Measurements from ENCODE around the gene MPND.
A peak's percentile ranks its signal among the peaks of the same experiment; 100 is the strongest.
"Not testable (repeated sequence)": the region's sequence is repeated elsewhere in the genome, so short reads cannot be mapped to it uniquely, and the experiment has no call there.

MPND gene

GRCh38 chr19:4329858-4330257, 13.5 kb upstream of the MPND start:
- Histone ChIP-seq H3K9ac (no peak overlapping the region), H3K4me2 (no peak overlapping the region), H3K4me1 (peaks cover 28% of the 10 kb centered on the region), H4K20me1 (no peaks in the 10 kb centered on the region), H3K27ac (no peak overlapping the region), H3K36me3 (peaks cover 13% of the 10 kb centered on the region), H3K9me3 (peaks cover 4% of the 10 kb centered on the region; the same call in 1 of the 2 replicates), H3K4me3 (no peak overlapping the region), H3K27me3 (peaks cover 7% of the 10 kb centered on the region; the same call in 1 of the 2 replicates)
- TF ChIP-seq Cebpa-rat (IDR thresholded peaks at IDR 0.05), result no peak

GRCh38 chr19:4334929-4335570, 8.3 kb upstream of the MPND start:
- Histone ChIP-seq H3K9ac (no peak overlapping the region), H3K4me3 (no peak overlapping the region), H3K27ac (no peak overlapping the region), H3K4me2 (no peak overlapping the region), H4K20me1 (no peaks in the 10 kb centered on the region), H3K9me3 (peaks cover 5% of the 10 kb centered on the region; the same call in 1 of the 2 replicates), H3K27me3 (no peaks in the 10 kb centered on the region), H3K36me3 (peaks cover 20% of the 10 kb centered on the region), H3K4me1 (peaks cover 26% of the 10 kb centered on the region)
- no peak for TF ChIP-seq Cebpa-rat (IDR thresholded peaks at IDR 0.05)

GRCh38 chr19:4337906-4338440, 5.4 kb upstream of the MPND start:
- peak overlapping the region; percentile 65 for H3K4me3 ChIP-seq
- H3K27me3 ChIP-seq, result no peaks in the 10 kb centered on the region
- peak overlapping the region; percentile 81 for H3K9ac ChIP-seq
- peak overlapping the region; percentile 88 for H3K4me2 ChIP-seq
- peak overlapping the region; percentile 81 for H3K27ac ChIP-seq
- H3K9me3 ChIP-seq, result peaks cover 5% of the 10 kb centered on the region; the same call in 1 of the 2 replicates
- no peak for TF ChIP-seq Cebpa-rat (IDR thresholded peaks at IDR 0.05)
- no peaks in the 10 kb centered on the region for H4K20me1 ChIP-seq
- peaks cover 23% of the 10 kb centered on the region for H3K4me1 ChIP-seq
- peaks cover 20% of the 10 kb centered on the region for H3K36me3 ChIP-seq

- peaks cover 23% of the 10 kb centered on the region for H3K4me1 ChIP-seq
- peak within 1 kb of the TSS; percentile 65 for H3K4me3 ChIP-seq
- peak within 1 kb of the TSS; percentile 81 for H3K9ac ChIP-seq
- H4K20me1 ChIP-seq, result no peaks in the 10 kb centered on the region
- H3K36me3 ChIP-seq, result peaks cover 20% of the 10 kb centered on the region
- no peaks in the 10 kb centered on the region for H3K27me3 ChIP-seq
- peaks cover 5% of the 10 kb centered on the region; the same call in 1 of the 2 replicates for H3K9me3 ChIP-seq
- peak within 1 kb of the TSS; percentile 88 for H3K4me2 ChIP-seq
- no peak for TF ChIP-seq Cebpa-rat (IDR thresholded peaks at IDR 0.05)
- peak within 1 kb of the TSS; percentile 81 for H3K27ac ChIP-seq
These were observed 4.7 kb upstream of the MPND start, which contains the start of gene STAP2 for GRCh38 chr19:4338441-4339355. TSS of gene STAP2 (minus strand) at chr19:4338827. CDS start at chr19:4338753, 74 bp downstream.

- peaks cover 33% of the 10 kb centered on the region for H3K4me1 ChIP-seq
- TF ChIP-seq Cebpa-rat (IDR thresholded peaks at IDR 0.05), result no peak
- H3K27ac ChIP-seq, result peak overlapping the region; percentile 90
- H3K36me3 ChIP-seq, result peaks cover 19% of the 10 kb centered on the region
- H4K20me1 ChIP-seq, result peaks cover 5% of the 10 kb centered on the region; the same call in 1 of the 2 replicates
- peak overlapping the region; percentile 88 for H3K4me2 ChIP-seq
- H3K9ac ChIP-seq, result peak overlapping the region; percentile 84
- no peaks in the 10 kb centered on the region for H3K9me3 ChIP-seq
- H3K27me3 ChIP-seq, result no peaks in the 10 kb centered on the region
- H3K4me3 ChIP-seq, result peak overlapping the region; percentile 73
These were observed 1.1 kb upstream of the MPND start for GRCh38 chr19:4342314-4342614.

- TF ChIP-seq Cebpa-rat (IDR thresholded peaks at IDR 0.05), result no peak
- Histone ChIP-seq H3K9ac (peak overlapping the region; percentile 84), H3K36me3 (peaks cover 25% of the 10 kb centered on the region), H3K27ac (peak overlapping the region; percentile 90), H3K27me3 (no peaks in the 10 kb centered on the region), H3K4me3 (peak overlapping the region; percentile 73), H3K9me3 (no peaks in the 10 kb centered on the region), H4K20me1 (peaks cover 5% of the 10 kb centered on the region; the same call in 1 of the 2 replicates), H3K4me2 (peak overlapping the region; percentile 98), H3K4me1 (peaks cover 30% of the 10 kb centered on the region)
These were observed 570 bp upstream of the MPND start for GRCh38 chr19:4342615-4343369.

- H3K4me3 ChIP-seq, result no peak overlapping the region
- H3K27me3 ChIP-seq, result no peaks in the 10 kb centered on the region
- H3K9ac ChIP-seq, result 0 out of 2 replicates have a peak overlapping the region, but pooled peaks have one; percentile 15
- H3K27ac ChIP-seq, result no peak overlapping the region
- H3K36me3 ChIP-seq, result peaks cover 49% of the 10 kb centered on the region
- H4K20me1 ChIP-seq, result peaks cover 5% of the 10 kb centered on the region; the same call in 1 of the 2 replicates
- H3K9me3 ChIP-seq, result no peaks in the 10 kb centered on the region
- no peak for TF ChIP-seq Cebpa-rat (IDR thresholded peaks at IDR 0.05)
- peaks cover 17% of the 10 kb centered on the region for H3K4me1 ChIP-seq
- no peak overlapping the region for H3K4me2 ChIP-seq
These were observed 2.1 kb downstream of the MPND start for GRCh38 chr19:4345342-4346019.

- Histone ChIP-seq H3K36me3 (peaks cover 55% of the 10 kb centered on the region), H3K4me2 (no peak overlapping the region), H3K9me3 (no peaks in the 10 kb centered on the region), H3K4me1 (peaks cover 17% of the 10 kb centered on the region), H3K27ac (no peak overlapping the region), H3K27me3 (no peaks in the 10 kb centered on the region), H3K9ac (no peak overlapping the region), H4K20me1 (peaks cover 5% of the 10 kb centered on the region; the same call in 1 of the 2 replicates), H3K4me3 (no peak overlapping the region)
- TF ChIP-seq Cebpa-rat (IDR thresholded peaks at IDR 0.05), result no peak
These were observed 2.6 kb downstream of the MPND start for GRCh38 chr19:4346020-4346383.

GRCh38 chr19:4347521-4347920, 4.2 kb downstream of the MPND start:
- Histone ChIP-seq H4K20me1 (peaks cover 5% of the 10 kb centered on the region; the same call in 1 of the 2 replicates), H3K9me3 (no peaks in the 10 kb centered on the region), H3K27ac (no peak overlapping the region), H3K4me3 (no peak overlapping the region), H3K27me3 (no peaks in the 10 kb centered on the region), H3K36me3 (peaks cover 59% of the 10 kb centered on the region), H3K4me2 (no peak overlapping the region), H3K4me1 (peaks cover 11% of the 10 kb centered on the region), H3K9ac (no peak overlapping the region)
- no peak for TF ChIP-seq Cebpa-rat (IDR thresholded peaks at IDR 0.05)

- not testable (repeated sequence) for H3K4me3 ChIP-seq, H3K27ac ChIP-seq, H3K9ac ChIP-seq, H3K9me3 ChIP-seq, H4K20me1 ChIP-seq, H3K4me2 ChIP-seq, H3K4me1 ChIP-seq, H3K27me3 ChIP-seq
- peaks cover 74% of the 10 kb centered on the region for H3K36me3 ChIP-seq
These were observed 5.9 kb downstream of the MPND start for GRCh38 chr19:4349225-4349624.
